H9 (cell line): ENCODE data around the gene KHSRP. TPM values are rescaled to one million over a fixed set of nuclear protein-coding genes. Genes with fewer than 3 reads are reported as not detected.
A peak's percentile ranks its signal among the peaks of the same experiment; 100 is the strongest.

Experiments
- DNase-seq: peaks from one replicate; pipeline ENCODE4 v3.0.0-alpha.2; 2017
- H2AFZ ChIP-seq: one replicate; pipeline ENCODE4 v1.6.1; 2013; ENCODE audit warnings: mild to moderate bottlenecking, low read length, control low read depth, moderate library complexity
- H2AK5ac ChIP-seq: 2 replicates; pipeline ENCODE4 v1.6.1; 2013; ENCODE audit warnings: low read length, control low read depth, mixed read lengths; ENCODE audit not compliant: insufficient read length
- H2BK120ac ChIP-seq: one replicate; pipeline ENCODE4 v1.6.1; 2013; ENCODE audit warnings: low read depth, mild to moderate bottlenecking, low read length, control low read depth, inconsistent platforms; ENCODE audit not compliant: poor library complexity, severe bottlenecking
- H2BK12ac ChIP-seq: 2 replicates; pipeline ENCODE4 v1.6.1; 2013; ENCODE audit warnings: low read length, control low read depth, mixed read lengths, low read depth; ENCODE audit not compliant: insufficient read length
- H2BK15ac ChIP-seq: 2 replicates; pipeline ENCODE4 v1.6.1; 2013; ENCODE audit warnings: low read depth, low read length, control low read depth
- H2BK20ac ChIP-seq: one replicate; pipeline ENCODE4 v1.6.1; 2013; ENCODE audit warnings: low read depth, mild to moderate bottlenecking, low read length, control low read depth, inconsistent platforms; ENCODE audit not compliant: poor library complexity, severe bottlenecking
- H2BK5ac ChIP-seq: 2 replicates; pipeline ENCODE4 v1.6.1; 2013; ENCODE audit warnings: low read length, control low read depth, mixed read lengths; ENCODE audit not compliant: insufficient read length
- H3K14ac ChIP-seq: 2 replicates; pipeline ENCODE4 v1.6.1; 2013; ENCODE audit warnings: low read length, control low read depth; ENCODE audit not compliant: insufficient read depth
- H3K18ac ChIP-seq: 2 replicates; pipeline ENCODE4 v1.6.1; 2013; ENCODE audit warnings: low read depth, mild to moderate bottlenecking, mixed read lengths, low read length, control low read depth; ENCODE audit not compliant: insufficient read length
- H3K23ac ChIP-seq: 2 replicates; pipeline ENCODE4 v1.6.1; 2013; ENCODE audit warnings: low read length, control low read depth, mixed read lengths, low read depth; ENCODE audit not compliant: insufficient read length
- H3K23me2 ChIP-seq: 2 replicates; pipeline ENCODE4 v1.6.1; 2013; ENCODE audit warnings: low read depth, mild to moderate bottlenecking, mixed read lengths, low read length, control low read depth; ENCODE audit not compliant: insufficient read length, poor library complexity, severe bottlenecking
- H3K27ac ChIP-seq: 2 replicates; pipeline ENCODE4 v1.5.1; 2013; ENCODE audit warnings: low read length, control low read depth, mixed read lengths, low read depth; ENCODE audit not compliant: insufficient read length
- H3K27me3 ChIP-seq: 2 replicates; pipeline ENCODE4 v1.6.1; 2013; ENCODE audit warnings: low read length, control low read depth, inconsistent platforms; ENCODE audit not compliant: insufficient read depth
- H3K4ac ChIP-seq: 2 replicates; pipeline ENCODE4 v1.6.1; 2013; ENCODE audit warnings: low read depth, mild to moderate bottlenecking, control low read depth, inconsistent platforms, low read length, moderate library complexity
- H3K4me1 ChIP-seq: 2 replicates; pipeline ENCODE4 v1.6.1; 2013; ENCODE audit warnings: low read length, control low read depth, inconsistent platforms; ENCODE audit not compliant: insufficient read depth
- H3K4me2 ChIP-seq: 2 replicates; pipeline ENCODE4 v1.6.1; 2013; ENCODE audit warnings: low read length, control low read depth, mixed read lengths; ENCODE audit not compliant: insufficient read length, insufficient read depth
- H3K56ac ChIP-seq: 2 replicates; pipeline ENCODE4 v1.6.1; 2013; ENCODE audit warnings: low read depth, mild to moderate bottlenecking, mixed read lengths, low read length, control low read depth; ENCODE audit not compliant: insufficient read length
- H3K79me1 ChIP-seq: 2 replicates; pipeline ENCODE4 v1.6.1; 2013; ENCODE audit warnings: low read depth, mild to moderate bottlenecking, moderate library complexity, low read length, control low read depth, inconsistent platforms; ENCODE audit not compliant: insufficient read depth, poor library complexity, severe bottlenecking
- H3K79me2 ChIP-seq: 2 replicates; pipeline ENCODE4 v1.6.1; 2013; ENCODE audit warnings: low read length, control low read depth, inconsistent platforms; ENCODE audit not compliant: insufficient read depth
- H3K9ac ChIP-seq: 2 replicates; pipeline ENCODE4 v1.6.1; 2013; ENCODE audit warnings: low read length, control low read depth, mixed read lengths; ENCODE audit not compliant: insufficient read length; ENCODE audit errors: extremely low read depth
- H3K9me3 ChIP-seq: one replicate; pipeline ENCODE4 v1.6.1; 2013; ENCODE audit warnings: low read depth, low read length, inconsistent platforms; ENCODE audit not compliant: control insufficient read depth
- H3T11ph ChIP-seq: one replicate; pipeline ENCODE4 v1.6.1; 2013; ENCODE audit warnings: mild to moderate bottlenecking, low read length, control low read depth, inconsistent platforms
- H4K20me1 ChIP-seq: one replicate; pipeline ENCODE4 v1.6.1; 2013; ENCODE audit not compliant: control insufficient read depth, insufficient read length, insufficient read depth
- H4K5ac ChIP-seq: 2 replicates; pipeline ENCODE4 v1.6.1; 2013; ENCODE audit warnings: low read depth, mild to moderate bottlenecking, mixed read lengths, low read length, control low read depth; ENCODE audit not compliant: insufficient read length
- H4K8ac ChIP-seq: replicated peaks from 2 replicates; pipeline ENCODE4 v1.6.1; 2013; ENCODE audit warnings: low read length, control low read depth, mixed read lengths, low read depth; ENCODE audit not compliant: insufficient read length
- H4K91ac ChIP-seq: 2 replicates; pipeline ENCODE4 v1.6.1; 2013; ENCODE audit warnings: low read depth, mild to moderate bottlenecking, moderate library complexity, mixed read lengths, low read length, control low read depth; ENCODE audit not compliant: insufficient read length
- H3K27ac Mint-ChIP-seq, 3 experiments: 2 replicates in 2 of 3; 3 replicates in 1 of 3; pipeline ENCODE4 v1.8.0; 2020 to 2021; ENCODE audit warnings: mixed read lengths in 3 of 3, mild to moderate bottlenecking in 1 of 3, moderate library complexity in 1 of 3
- H3K27me3 Mint-ChIP-seq: 2 replicates; pipeline ENCODE4 v1.8.0; 2021; ENCODE audit warnings: low read depth, mild to moderate bottlenecking, moderate library complexity, mixed read lengths
- H3K36me3 Mint-ChIP-seq, 3 experiments: 2 replicates in 2 of 3; 3 replicates in 1 of 3; pipeline ENCODE4 v1.8.0; 2020 to 2021; ENCODE audit warnings: low read depth in 3 of 3, mixed read lengths in 3 of 3; ENCODE audit not compliant: insufficient read depth in 1 of 3
- H3K4me1 Mint-ChIP-seq, 2 experiments: 2 replicates each; pipeline ENCODE4 v1.8.0; 2020; ENCODE audit warnings: mixed read lengths in 2 of 2
- H3K4me3 Mint-ChIP-seq, 2 experiments: 2 replicates in 1 of 2; 3 replicates in 1 of 2; pipeline ENCODE4 v1.8.0; 2020 to 2021; ENCODE audit warnings: mild to moderate bottlenecking in 2 of 2, mixed read lengths in 2 of 2, moderate library complexity in 1 of 2
- H3K9me3 Mint-ChIP-seq, 2 experiments: 2 replicates in 1 of 2; 3 replicates in 1 of 2; pipeline ENCODE4 v1.8.0; 2020; ENCODE audit warnings: mild to moderate bottlenecking in 2 of 2, mixed read lengths in 2 of 2, moderate library complexity in 1 of 2
- WGBS: extraction: QIAGEN DNeasy Blood & Tissue Kit; methylation state at CpG from one replicate; pipeline ENCODE4 v1.1.7; 2013; ENCODE audit warnings: missing lambda C conversion rate, low lambda C conversion rate, mixed read lengths; ENCODE audit not compliant: insufficient read length; ENCODE audit errors: extremely low coverage; 5-methylcytosine and 5-hydroxymethylcytosine counted together
- total RNA-seq: library from RNA; stranded (reverse); gene quantifications from 2 replicates; pipeline ENCODE4 v1.2.1, GENCODE V29; 2021
- TF ChIP-seq, protein P1 (sequence below): fragments of 200-600 bp; sonication (generic); conservative IDR thresholded peaks from 3 replicates; pipeline ENCODE4 v1.8.0; 2021; ENCODE audit warnings: antibody characterized with exemption, mild to moderate bottlenecking

The KHSRP gene
- total RNA-seq, 1 experiment from 2014 or later = 602 TPM

- DNase-seq = peak; percentile 98
- Histone ChIP-seq H3K4me1 (no peaks in the 10 kb centered on the region), H3K27ac (no peak within 1 kb of the TSS), H2AK5ac (no peak within 1 kb of the TSS), H3K9ac (no peak within 1 kb of the TSS), H2BK20ac (no peak within 1 kb of the TSS), H4K20me1 (no peaks in the 10 kb centered on the region), H3K18ac (peak within 1 kb of the TSS; percentile 54), H3K14ac (peak within 1 kb of the TSS; percentile 34; the same call in 1 of the 2 replicates), H2BK120ac (no peak within 1 kb of the TSS), H3K79me1 (no peaks in the 10 kb centered on the region), H3K4ac (no peak within 1 kb of the TSS), H3K56ac (no peak within 1 kb of the TSS), H3K9me3 (no peaks in the 10 kb centered on the region), H3K23me2 (peaks cover 9% of the 10 kb centered on the region), H3K27me3 (no peaks in the 10 kb centered on the region), H2AFZ (no peak within 1 kb of the TSS), H3K4me2 (peak within 1 kb of the TSS; percentile 42), H3K23ac (no peak within 1 kb of the TSS), H3K79me2 (no peaks in the 10 kb centered on the region), H4K91ac (no peak within 1 kb of the TSS), H2BK15ac (no peak within 1 kb of the TSS; the same call in 1 of the 2 replicates), H4K8ac (no peak within 1 kb of the TSS), H3T11ph (no peak within 1 kb of the TSS), H2BK12ac (no peak within 1 kb of the TSS), H4K5ac (no peak within 1 kb of the TSS), H2BK5ac (no peak within 1 kb of the TSS)
- H3K36me3 Mint-ChIP-seq = peaks cover 0 to 31% (median 23%) of the 10 kb centered on the region in 3 experiments; a peak in 5 of 7 replicates
- TF ChIP-seq, protein P1, sequence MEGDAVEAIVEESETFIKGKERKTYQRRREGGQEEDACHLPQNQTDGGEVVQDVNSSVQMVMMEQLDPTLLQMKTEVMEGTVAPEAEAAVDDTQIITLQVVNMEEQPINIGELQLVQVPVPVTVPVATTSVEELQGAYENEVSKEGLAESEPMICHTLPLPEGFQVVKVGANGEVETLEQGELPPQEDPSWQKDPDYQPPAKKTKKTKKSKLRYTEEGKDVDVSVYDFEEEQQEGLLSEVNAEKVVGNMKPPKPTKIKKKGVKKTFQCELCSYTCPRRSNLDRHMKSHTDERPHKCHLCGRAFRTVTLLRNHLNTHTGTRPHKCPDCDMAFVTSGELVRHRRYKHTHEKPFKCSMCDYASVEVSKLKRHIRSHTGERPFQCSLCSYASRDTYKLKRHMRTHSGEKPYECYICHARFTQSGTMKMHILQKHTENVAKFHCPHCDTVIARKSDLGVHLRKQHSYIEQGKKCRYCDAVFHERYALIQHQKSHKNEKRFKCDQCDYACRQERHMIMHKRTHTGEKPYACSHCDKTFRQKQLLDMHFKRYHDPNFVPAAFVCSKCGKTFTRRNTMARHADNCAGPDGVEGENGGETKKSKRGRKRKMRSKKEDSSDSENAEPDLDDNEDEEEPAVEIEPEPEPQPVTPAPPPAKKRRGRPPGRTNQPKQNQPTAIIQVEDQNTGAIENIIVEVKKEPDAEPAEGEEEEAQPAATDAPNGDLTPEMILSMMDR = no peak
- H3K4me1 Mint-ChIP-seq = peaks cover 12 to 28% of the 10 kb centered on the region in 2 experiments
- H3K9me3 Mint-ChIP-seq = no peaks in the 10 kb centered on the region; a peak in 1 of 5 replicates
- peaks cover 7% of the 10 kb centered on the region for H3K27me3 Mint-ChIP-seq
- H3K27ac Mint-ChIP-seq = peak within 1 kb of the TSS; percentile 47 to 94 (median 85); a peak in 4 of 7 replicates
- peak within 1 kb of the TSS; percentile 83 to 91 for H3K4me3 Mint-ChIP-seq
- WGBS = no CpG with 5 or more reads among the region's 65 CpGs
These were observed 39.7 kb upstream of the KHSRP start, which contains the start of gene CRB3 for GRCh38 chr19:6464070-6464873. Gene CRB3, plus strand, starts transcription at chr19:6464271. Its CDS starts 431 bp downstream, at chr19:6464702.
